ENCODE measurements around the gene MVK.

The MVK gene

GRCh38 chr12:109611223-109611622 lies 37.6 kb downstream of the MVK start:
- DNase-seq: no peak

GRCh38 chr12:109612003-109612402 lies 38.4 kb downstream of the MVK start:
- DNase-seq: no peak

- no peak for DNase-seq
Measured at GRCh38 chr12:109612975-109613502, 39.4 kb downstream of the MVK start.

- DNase-seq: no peak
Measured at GRCh38 chr12:109613649-109614455, 40.3 kb downstream of the MVK start.

- DNase-seq: no peak
Measured at GRCh38 chr12:109615556-109616229, 42.1 kb downstream of the MVK start.

GRCh38 chr12:109617491-109617890 lies 43.9 kb downstream of the MVK start:
- DNase-seq: no peak

GRCh38 chr12:109618082-109618481 lies 44.5 kb downstream of the MVK start:
- DNase-seq: no peak

GRCh38 chr12:109619002-109619604 lies 45.5 kb downstream of the MVK start:
- DNase-seq: no peak

GRCh38 chr12:109621211-109621694 lies 47.7 kb downstream of the MVK start:
- peak; percentile 46 for DNase-seq

- peak; percentile 70 for DNase-seq
Measured at GRCh38 chr12:109621901-109622364, 48.3 kb downstream of the MVK start.

GRCh38 chr12:109624467-109624866 lies 50.9 kb downstream of the MVK start:
- no peak for DNase-seq

- DNase-seq: no peak
Measured at GRCh38 chr12:109625131-109625559, 51.6 kb downstream of the MVK start.

- no peak for DNase-seq
Measured at GRCh38 chr12:109625749-109626377, 52.3 kb downstream of the MVK start.

GRCh38 chr12:109626378-109627115 lies 53.0 kb downstream of the MVK start:
- DNase-seq: no peak

GRCh38 chr12:109627633-109628032 lies 54.0 kb downstream of the MVK start:
- no peak for DNase-seq

- no peak for DNase-seq
Measured at GRCh38 chr12:109630107-109630506, 56.5 kb downstream of the MVK start.

GRCh38 chr12:109630815-109631214 lies 57.2 kb downstream of the MVK start:
- DNase-seq: no peak

- no peak for DNase-seq
Measured at GRCh38 chr12:109631302-109631701, 57.7 kb downstream of the MVK start.

GRCh38 chr12:109631751-109632150 lies 58.2 kb downstream of the MVK start:
- DNase-seq: no peak

- no peak for DNase-seq
Measured at GRCh38 chr12:109632342-109632741, 58.7 kb downstream of the MVK start.

GRCh38 chr12:109635717-109636116 lies 62.1 kb downstream of the MVK start:
- DNase-seq: no peak

- DNase-seq: no peak
Measured at GRCh38 chr12:109637348-109637747, 63.8 kb downstream of the MVK start.
